Mesendoderm (in vitro differentiated cells): Measurements from ENCODE around the gene AIRE.

ENCODE experiments used
- DNase-seq: peaks from one replicate; pipeline ENCODE4 v3.0.0; 2013
- H2AK5ac ChIP-seq: 2 replicates; pipeline ENCODE4 v1.6.1; 2013; ENCODE audit warnings: low read length, inconsistent platforms
- H2BK120ac ChIP-seq: 2 replicates; pipeline ENCODE4 v1.6.1; 2013; ENCODE audit warnings: low read depth, mild to moderate bottlenecking, low read length, moderate library complexity, mixed read lengths
- H2BK15ac ChIP-seq: replicated peaks from 2 replicates; pipeline ENCODE4 v1.6.1; 2013; ENCODE audit warnings: low read depth, mild to moderate bottlenecking, moderate library complexity
- H2BK5ac ChIP-seq: 2 replicates; pipeline ENCODE4 v1.6.1; 2013; ENCODE audit warnings: low read length, inconsistent platforms
- H3K18ac ChIP-seq: 2 replicates; pipeline ENCODE4 v1.6.1; 2013; ENCODE audit warnings: mild to moderate bottlenecking, low read length, mixed read lengths
- H3K23ac ChIP-seq: one replicate; pipeline ENCODE4 v1.6.1; 2013; ENCODE audit warnings: low read length
- H3K27ac ChIP-seq: 2 replicates; pipeline ENCODE4 v1.5.1; 2013; ENCODE audit warnings: low read depth, mild to moderate bottlenecking, inconsistent platforms, low read length, moderate library complexity
- H3K27me3 ChIP-seq: 2 replicates; pipeline ENCODE4 v1.6.1; 2013; ENCODE audit warnings: low read length, control low read depth, mild to moderate bottlenecking, inconsistent platforms; ENCODE audit not compliant: insufficient read depth, poor library complexity
- H3K36me3 ChIP-seq: 2 replicates; pipeline ENCODE4 v1.6.1; 2013; ENCODE audit warnings: low read length, inconsistent platforms; ENCODE audit not compliant: control insufficient read depth, insufficient read depth
- H3K4ac ChIP-seq: one replicate; pipeline ENCODE4 v1.6.1; 2013; ENCODE audit warnings: low read depth, mild to moderate bottlenecking, low read length, moderate library complexity
- H3K4me1 ChIP-seq: 2 replicates; pipeline ENCODE4 v1.6.1; 2013; ENCODE audit warnings: low read depth, low read length, inconsistent platforms; ENCODE audit not compliant: control insufficient read depth
- H3K4me2 ChIP-seq: 2 replicates; pipeline ENCODE4 v1.6.1; 2013; ENCODE audit warnings: low read length
- H3K4me3 ChIP-seq: 2 replicates; pipeline ENCODE4 v1.5.1; 2013; ENCODE audit warnings: mild to moderate bottlenecking, low read length
- H3K56ac ChIP-seq: one replicate; pipeline ENCODE4 v1.6.1; 2013; ENCODE audit warnings: low read length
- H3K79me1 ChIP-seq: 2 replicates; pipeline ENCODE4 v1.6.1; 2013; ENCODE audit warnings: low read length, inconsistent platforms
- H3K79me2 ChIP-seq: 2 replicates; pipeline ENCODE4 v1.6.1; 2013; ENCODE audit warnings: mild to moderate bottlenecking, low read length; ENCODE audit not compliant: control insufficient read depth, insufficient read depth
- H3K9ac ChIP-seq: 2 replicates; pipeline ENCODE4 v1.6.1; 2013; ENCODE audit warnings: low read length, inconsistent platforms
- H4K5ac ChIP-seq: one replicate; pipeline ENCODE4 v1.6.1; 2013; ENCODE audit warnings: low read length
- H4K8ac ChIP-seq: one replicate; pipeline ENCODE4 v1.6.1; 2013; ENCODE audit warnings: low read depth, mild to moderate bottlenecking, control low read depth, low read length, moderate library complexity
- WGBS: extraction: QIAGEN DNeasy Blood & Tissue Kit; methylation state at CpG from one replicate; pipeline ENCODE4 v1.1.7; 2013; ENCODE audit warnings: low lambda C conversion rate, missing lambda C conversion rate; ENCODE audit not compliant: insufficient coverage; ENCODE audit errors: extremely low coverage; 5-methylcytosine and 5-hydroxymethylcytosine counted together

The AIRE gene

DNA sequence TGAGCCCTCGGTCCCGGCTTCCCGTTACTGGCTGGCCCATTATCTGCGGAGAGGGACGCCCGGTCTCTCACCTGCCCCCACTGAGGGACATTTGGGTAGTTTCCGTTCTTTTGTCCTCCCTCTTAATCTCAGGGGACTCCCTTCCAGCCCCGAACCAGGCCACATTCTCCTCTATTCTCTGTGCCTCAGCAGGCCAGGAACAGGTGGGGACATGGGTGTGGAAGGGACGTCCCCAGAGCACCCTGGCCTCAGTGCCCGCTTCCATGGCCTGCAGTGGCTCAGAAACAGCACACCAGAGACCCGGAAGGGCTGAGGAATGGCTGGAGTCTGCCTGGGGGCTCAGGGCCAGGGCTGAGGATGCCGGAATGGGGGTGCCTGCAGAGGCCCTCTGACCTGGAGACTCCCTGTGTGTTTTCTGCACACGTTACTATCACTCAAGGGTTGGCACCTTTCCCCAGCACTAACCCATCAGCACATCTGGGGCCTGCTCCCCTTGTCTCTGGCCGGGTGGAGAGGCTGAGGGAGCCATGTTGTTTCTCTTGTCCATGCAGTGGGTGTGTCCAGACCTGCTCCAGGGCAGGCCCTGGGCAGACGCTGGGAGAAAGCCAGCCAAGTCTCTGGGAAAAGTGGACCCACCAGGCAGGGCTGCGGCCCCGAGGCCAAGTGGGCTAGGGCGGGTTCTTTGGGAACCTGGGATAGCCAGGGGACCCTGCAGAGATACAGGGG, 14.0 kb upstream of the AIRE start:
- H3K27me3 ChIP-seq, result no peaks in the 10 kb centered on the region
- H3K4me1 ChIP-seq, result no peaks in the 10 kb centered on the region
- no peak overlapping the region for H2BK15ac ChIP-seq
- no peak overlapping the region for H3K9ac ChIP-seq
- H3K79me1 ChIP-seq, result no peaks in the 10 kb centered on the region
- no CpG with 5 or more reads among the region's 18 CpGs for WGBS
- no peaks in the 10 kb centered on the region for H3K79me2 ChIP-seq
- H3K36me3 ChIP-seq, result no peaks in the 10 kb centered on the region
- no peak overlapping the region for H2BK120ac ChIP-seq
- no peak overlapping the region for H3K4me2 ChIP-seq
- no peak for DNase-seq
- H2AK5ac ChIP-seq, result no peak overlapping the region
- H3K27ac ChIP-seq, result no peak overlapping the region
- H3K56ac ChIP-seq, result no peak overlapping the region
- H3K4me3 ChIP-seq, result no peak overlapping the region
- no peak overlapping the region for H3K4ac ChIP-seq
- H2BK5ac ChIP-seq, result no peak overlapping the region
- no peak overlapping the region for H4K5ac ChIP-seq
- H3K18ac ChIP-seq, result no peak overlapping the region
- H3K23ac ChIP-seq, result no peak overlapping the region
- no peak overlapping the region for H4K8ac ChIP-seq

DNA sequence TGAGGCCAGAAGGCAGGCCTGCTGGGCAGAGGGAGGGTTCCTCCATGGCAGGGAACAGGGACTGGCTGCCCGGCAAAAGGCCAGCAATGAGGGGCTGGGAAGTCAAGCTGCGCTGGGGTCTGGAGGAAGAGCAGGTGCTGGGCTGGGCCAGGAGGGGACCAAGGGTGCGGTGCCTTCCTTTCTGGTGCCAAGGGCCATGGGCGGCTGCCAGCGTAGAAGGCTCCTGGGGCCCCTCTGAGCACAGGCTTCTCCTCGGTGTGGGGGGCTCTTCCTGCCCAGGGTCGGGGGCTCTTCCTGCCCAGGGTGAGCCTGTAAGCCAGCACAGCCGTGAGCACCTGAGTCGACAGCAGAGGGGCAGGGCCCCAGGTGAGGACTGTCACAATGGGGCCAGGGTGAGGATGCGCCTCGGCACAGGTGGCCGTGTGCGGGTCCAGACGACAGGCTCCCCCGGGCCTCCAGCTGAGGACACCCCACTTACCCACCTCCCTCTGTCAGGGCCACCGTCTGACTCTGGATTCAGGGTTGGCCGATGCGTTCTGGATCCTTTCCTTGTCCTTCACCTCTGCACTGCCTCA, 13.3 kb upstream of the AIRE start:
- Histone ChIP-seq H3K79me1 (no peaks in the 10 kb centered on the region), H3K4ac (no peak overlapping the region), H2BK120ac (no peak overlapping the region), H3K4me1 (no peaks in the 10 kb centered on the region), H2BK15ac (no peak overlapping the region), H2BK5ac (no peak overlapping the region), H3K4me2 (no peak overlapping the region), H3K56ac (no peak overlapping the region), H3K18ac (no peak overlapping the region), H4K8ac (no peak overlapping the region), H3K9ac (no peak overlapping the region), H4K5ac (no peak overlapping the region), H2AK5ac (no peak overlapping the region), H3K27ac (no peak overlapping the region), H3K79me2 (no peaks in the 10 kb centered on the region), H3K23ac (no peak overlapping the region), H3K4me3 (no peak overlapping the region), H3K27me3 (no peaks in the 10 kb centered on the region), H3K36me3 (no peaks in the 10 kb centered on the region)
- no CpG with 5 or more reads among the region's 18 CpGs for WGBS
- no peak for DNase-seq

- Histone ChIP-seq H3K18ac (no peak overlapping the region), H3K4ac (no peak overlapping the region), H4K8ac (no peak overlapping the region), H2BK120ac (no peak overlapping the region), H2BK5ac (no peak overlapping the region), H3K79me2 (no peaks in the 10 kb centered on the region), H3K36me3 (no peaks in the 10 kb centered on the region), H3K27me3 (no peaks in the 10 kb centered on the region), H3K4me1 (no peaks in the 10 kb centered on the region), H3K23ac (no peak overlapping the region), H3K56ac (no peak overlapping the region), H2AK5ac (no peak overlapping the region), H4K5ac (no peak overlapping the region), H3K9ac (no peak overlapping the region), H3K79me1 (no peaks in the 10 kb centered on the region), H3K4me3 (no peak overlapping the region), H3K27ac (no peak overlapping the region), H2BK15ac (no peak overlapping the region), H3K4me2 (no peak overlapping the region)
- no CpG with 5 or more reads among the region's 7 CpGs for WGBS
- DNase-seq, result no peak
These were observed 12.6 kb upstream of the AIRE start for GRCh38 chr21:44273046-44273445.

- H3K4me3 ChIP-seq, result no peak overlapping the region
- DNase-seq, result no peak
- no peaks in the 10 kb centered on the region for H3K79me1 ChIP-seq
- H3K27me3 ChIP-seq, result no peaks in the 10 kb centered on the region
- no peaks in the 10 kb centered on the region for H3K36me3 ChIP-seq
- H2BK15ac ChIP-seq, result no peak overlapping the region
- H2BK120ac ChIP-seq, result no peak overlapping the region
- H3K4me2 ChIP-seq, result no peak overlapping the region
- no peak overlapping the region for H3K56ac ChIP-seq
- no CpG with 5 or more reads among the region's 5 CpGs for WGBS
- no peak overlapping the region for H3K23ac ChIP-seq
- no peak overlapping the region for H3K9ac ChIP-seq
- H2BK5ac ChIP-seq, result no peak overlapping the region
- no peaks in the 10 kb centered on the region for H3K79me2 ChIP-seq
- no peaks in the 10 kb centered on the region for H3K4me1 ChIP-seq
- no peak overlapping the region for H4K5ac ChIP-seq
- H3K18ac ChIP-seq, result no peak overlapping the region
- no peak overlapping the region for H2AK5ac ChIP-seq
- H3K27ac ChIP-seq, result no peak overlapping the region
- H3K4ac ChIP-seq, result no peak overlapping the region
- H4K8ac ChIP-seq, result no peak overlapping the region
These were observed 10.6 kb upstream of the AIRE start for GRCh38 chr21:44275041-44275440.

GRCh38 chr21:44279354-44280260, 6.1 kb upstream of the AIRE start:
- Histone ChIP-seq H3K27ac (no peak overlapping the region), H2AK5ac (no peak overlapping the region), H2BK5ac (no peak overlapping the region), H3K4me2 (no peak overlapping the region), H4K5ac (no peak overlapping the region), H3K4ac (no peak overlapping the region), H3K4me3 (no peak overlapping the region), H3K9ac (no peak overlapping the region), H3K27me3 (no peaks in the 10 kb centered on the region), H4K8ac (no peak overlapping the region), H3K36me3 (no peaks in the 10 kb centered on the region), H3K23ac (no peak overlapping the region), H2BK120ac (no peak overlapping the region), H3K79me2 (no peaks in the 10 kb centered on the region), H3K56ac (no peak overlapping the region), H3K18ac (no peak overlapping the region), H2BK15ac (no peak overlapping the region), H3K79me1 (no peaks in the 10 kb centered on the region), H3K4me1 (peaks cover 2% of the 10 kb centered on the region)
- no peak for DNase-seq
- no CpG with 5 or more reads among the region's 19 CpGs for WGBS
